Activated T-helper 17 cell treated with anti-CD3 and anti-CD28 coated beads, Interleukin-2, amount 50 U/mL, for 72 hours (primary cell): Measurements from ENCODE around the gene POGLUT3. TPM values are rescaled to one million over a fixed set of nuclear protein-coding genes. Genes with fewer than 3 reads are reported as not detected.
A peak's percentile ranks its signal among the peaks of the same experiment; 100 is the strongest.

Experiments used
- ATAC-seq: fragments of 150-1000 bp; cut with Tn5 transposase; replicated peaks from 2 replicates; pipeline ENCODE4 v1.10.0; 2021; ENCODE audit warnings: mild to moderate bottlenecking, moderate library complexity
- H3K27ac Mint-ChIP-seq: one replicate; pipeline ENCODE4 v1.8.0; 2022; ENCODE audit warnings: mixed read lengths
- H3K27me3 Mint-ChIP-seq: one replicate; pipeline ENCODE4 v1.8.0; 2022; ENCODE audit warnings: mixed read lengths
- H3K36me3 Mint-ChIP-seq: one replicate; pipeline ENCODE4 v1.8.0; 2022; ENCODE audit warnings: low read depth, mild to moderate bottlenecking, mixed read lengths
- H3K4me1 Mint-ChIP-seq: one replicate; pipeline ENCODE4 v1.8.0; 2022; ENCODE audit warnings: mixed read lengths
- H3K4me3 Mint-ChIP-seq: one replicate; pipeline ENCODE4 v1.8.0; 2022; ENCODE audit warnings: mild to moderate bottlenecking, mixed read lengths
- H3K9me3 Mint-ChIP-seq: one replicate; pipeline ENCODE4 v1.8.0; 2022; ENCODE audit warnings: mixed read lengths
- total RNA-seq, 2 donors: library from RNA; stranded (reverse); gene quantifications; one replicate each; pipeline ENCODE4 v1.2.3, GENCODE V29; 2022

Gene POGLUT3
- total RNA-seq, 2 donors from 2014 or later, result 9.6 to 9.7 TPM

GRCh38 chr11:108486828-108487227 lies 11.4 kb downstream of the POGLUT3 start:
- Mint-ChIP-seq H3K9me3 (no peaks in the 10 kb centered on the region), H3K4me3 (no peak overlapping the region), H3K36me3 (peaks cover 68% of the 10 kb centered on the region), H3K4me1 (no peaks in the 10 kb centered on the region), H3K27me3 (no peaks in the 10 kb centered on the region), H3K27ac (peak overlapping the region; percentile 13)
- ATAC-seq, result no peak

GRCh38 chr11:108486331-108486730 lies 11.9 kb downstream of the POGLUT3 start:
- ATAC-seq, result no peak
- Mint-ChIP-seq H3K27me3 (no peaks in the 10 kb centered on the region), H3K27ac (peak overlapping the region; percentile 13), H3K4me1 (no peaks in the 10 kb centered on the region), H3K4me3 (no peak overlapping the region), H3K9me3 (no peaks in the 10 kb centered on the region), H3K36me3 (peaks cover 73% of the 10 kb centered on the region)

GRCh38 chr11:108483163-108483562 lies 15.0 kb downstream of the POGLUT3 start:
- Mint-ChIP-seq H3K9me3 (no peaks in the 10 kb centered on the region), H3K27me3 (no peaks in the 10 kb centered on the region), H3K4me3 (no peak overlapping the region), H3K4me1 (no peaks in the 10 kb centered on the region), H3K27ac (peak overlapping the region; percentile 28), H3K36me3 (peaks cover 68% of the 10 kb centered on the region)
- ATAC-seq, result no peak

DNA sequence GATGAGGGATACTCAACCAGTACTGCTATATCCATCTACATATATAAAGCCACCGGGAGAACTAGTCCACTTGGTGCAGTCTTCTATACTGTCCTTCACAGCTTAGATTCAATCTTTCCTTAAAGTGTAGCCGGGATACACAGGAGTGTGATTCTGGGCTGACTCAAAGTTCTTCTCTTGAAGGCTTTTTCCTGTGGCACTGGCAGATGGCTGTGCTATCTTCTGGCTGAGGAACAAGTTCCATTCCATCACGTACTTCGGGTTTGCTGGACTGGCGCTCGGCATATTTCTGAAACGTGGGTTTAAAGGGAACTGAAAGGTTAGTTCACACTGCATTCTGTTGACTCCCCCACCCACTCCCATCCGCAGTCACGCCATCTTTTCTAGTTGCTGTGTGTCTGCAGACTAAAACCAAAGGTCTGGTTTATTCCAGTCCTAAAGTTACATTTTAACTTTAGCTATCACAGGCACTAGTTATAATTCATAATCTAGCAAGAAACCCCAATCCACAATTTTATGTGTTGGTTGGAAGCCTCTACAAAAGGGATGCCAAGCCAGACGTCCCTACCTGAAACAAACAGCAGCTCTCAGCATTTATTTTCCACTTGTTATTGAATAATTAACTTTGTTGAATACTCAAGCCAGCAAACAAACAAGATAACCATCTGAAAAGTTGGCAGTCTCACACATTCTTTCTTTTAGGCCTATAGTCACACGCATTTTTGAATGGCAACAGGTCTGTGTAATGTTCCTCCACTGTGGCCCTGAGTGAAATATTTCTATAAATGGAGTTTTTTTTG lies 23.3 kb downstream of the POGLUT3 start:
- no peaks in the 10 kb centered on the region for H3K4me1 Mint-ChIP-seq
- no peaks in the 10 kb centered on the region for H3K27me3 Mint-ChIP-seq
- H3K9me3 Mint-ChIP-seq, result no peaks in the 10 kb centered on the region
- no peak overlapping the region for H3K4me3 Mint-ChIP-seq
- peaks cover 46% of the 10 kb centered on the region for H3K36me3 Mint-ChIP-seq
- no peak for ATAC-seq
- H3K27ac Mint-ChIP-seq, result no peak overlapping the region

DNA sequence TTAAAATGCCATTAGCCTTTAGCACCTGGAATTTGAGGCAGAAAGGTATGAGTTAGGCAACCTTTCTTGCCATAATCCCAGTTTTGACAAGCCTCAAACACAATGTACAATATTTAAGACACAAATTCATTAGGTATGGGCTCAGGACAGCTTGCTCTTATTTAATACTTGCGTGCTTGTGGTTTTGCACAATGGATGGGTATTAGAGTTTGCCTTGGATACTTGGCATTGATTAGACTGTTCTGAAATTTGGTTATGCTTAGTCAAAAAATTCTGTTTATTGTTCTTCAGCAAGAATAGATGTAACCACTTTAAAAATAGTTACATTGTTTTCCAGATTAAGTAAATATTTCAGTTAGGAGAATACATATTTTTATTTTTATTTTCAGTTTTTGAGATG lies 25.5 kb downstream of the POGLUT3 start:
- Mint-ChIP-seq H3K4me3 (no peak overlapping the region), H3K27me3 (no peaks in the 10 kb centered on the region), H3K9me3 (no peaks in the 10 kb centered on the region), H3K4me1 (no peaks in the 10 kb centered on the region), H3K36me3 (peaks cover 33% of the 10 kb centered on the region), H3K27ac (no peak overlapping the region)
- no peak for ATAC-seq

DNA sequence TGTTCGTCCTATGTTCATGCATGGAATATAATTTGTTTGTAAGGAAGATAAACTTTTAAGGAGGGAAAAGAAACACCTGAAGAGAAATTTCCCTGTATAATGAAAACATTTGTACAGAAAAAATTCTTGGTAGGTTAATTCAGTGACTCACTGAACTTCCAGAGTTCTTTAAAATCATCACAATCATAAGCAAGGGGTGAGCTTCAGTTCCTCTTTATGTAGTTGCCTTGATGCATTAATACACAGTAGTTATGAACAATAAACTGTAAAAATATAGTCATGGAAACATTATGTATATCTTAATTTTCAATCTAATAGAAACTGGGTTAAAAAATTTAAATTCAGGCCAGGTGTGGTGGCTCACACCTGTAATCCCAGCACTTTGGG lies 29.7 kb downstream of the POGLUT3 start:
- ATAC-seq, result no peak
- Mint-ChIP-seq H3K36me3 (peaks cover 7% of the 10 kb centered on the region), H3K27ac (no peak overlapping the region), H3K4me3 (peak overlapping the region; percentile 98), H3K4me1 (peaks cover 6% of the 10 kb centered on the region), H3K9me3 (no peaks in the 10 kb centered on the region), H3K27me3 (no peaks in the 10 kb centered on the region)

DNA sequence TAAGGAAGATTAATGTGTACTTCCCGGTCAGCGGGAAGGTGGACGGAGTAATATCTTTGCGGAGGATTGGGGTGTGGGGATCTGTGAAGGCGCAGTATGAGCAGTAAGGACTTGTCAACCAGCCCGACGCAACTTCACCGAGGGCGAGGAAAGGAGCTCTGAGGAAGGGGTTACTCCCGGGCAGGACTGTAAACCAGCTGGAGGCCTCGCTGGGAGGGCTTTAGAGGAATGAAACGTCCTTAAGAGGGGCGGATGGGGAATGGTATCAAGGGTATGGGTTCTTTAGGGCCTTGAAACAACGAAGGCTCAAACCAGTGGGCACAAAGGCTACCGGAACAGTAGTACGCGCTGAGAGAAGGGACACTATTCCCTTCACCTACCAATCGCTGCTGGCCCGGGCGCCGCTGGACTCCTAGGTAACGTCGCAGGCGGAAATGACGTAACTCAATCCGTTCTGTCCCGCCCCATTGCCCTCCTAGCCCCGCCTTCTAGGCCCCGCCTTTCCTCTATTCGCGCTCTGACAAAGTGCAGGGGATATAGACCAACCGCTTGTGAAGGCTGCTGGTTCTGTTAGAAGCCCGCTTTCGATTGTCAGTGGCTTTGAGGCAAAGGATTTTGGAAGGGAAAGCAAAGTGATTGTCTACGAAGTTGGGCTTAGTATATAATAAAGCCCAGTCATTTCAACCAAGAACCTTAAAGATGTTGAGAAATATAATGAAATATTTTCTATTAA lies 30.9 kb downstream of the POGLUT3 start, which contains the start of gene C11orf65:
TSS of gene C11orf65 (minus strand) at position 439 of the 733 bp plus-strand sequence. CDS start 5,970 bp downstream, outside the sequence.
- H3K27ac Mint-ChIP-seq, result peak within 1 kb of the TSS; percentile 100
- peaks cover 6% of the 10 kb centered on the region for H3K4me1 Mint-ChIP-seq
- H3K27me3 Mint-ChIP-seq, result no peaks in the 10 kb centered on the region
- ATAC-seq, result peak; percentile 99
- H3K4me3 Mint-ChIP-seq, result peak within 1 kb of the TSS; percentile 98
- peaks cover 5% of the 10 kb centered on the region for H3K36me3 Mint-ChIP-seq
- H3K9me3 Mint-ChIP-seq, result no peaks in the 10 kb centered on the region

- no peak for ATAC-seq
- Mint-ChIP-seq H3K4me3 (peak overlapping the region; percentile 98), H3K27me3 (no peaks in the 10 kb centered on the region), H3K9me3 (no peaks in the 10 kb centered on the region), H3K4me1 (peaks cover 6% of the 10 kb centered on the region), H3K36me3 (peaks cover 5% of the 10 kb centered on the region), H3K27ac (peak overlapping the region; percentile 100)
Measured at GRCh38 chr11:108466405-108466804, 31.8 kb downstream of the POGLUT3 start.

GRCh38 chr11:108453207-108453835 lies 44.9 kb downstream of the POGLUT3 start:
- no peak for ATAC-seq

More at GRCh38 chr11:108453207-108453835, 44.9 kb downstream of the POGLUT3 start:
- Mint-ChIP-seq H3K9me3 (peaks cover 12% of the 10 kb centered on the region), H3K27ac (no peak overlapping the region), H3K4me1 (no peaks in the 10 kb centered on the region), H3K36me3 (no peaks in the 10 kb centered on the region), H3K4me3 (no peak overlapping the region), H3K27me3 (peaks cover 3% of the 10 kb centered on the region)

Other genes with a start within 250 kb of the POGLUT3 start
- gene C11orf65, start 30.9 kb downstream of the POGLUT3 start, total RNA-seq, result under 1 TPM; 0.78 to 0.95 TPM
- gene EXPH5, start 95.4 kb upstream of the POGLUT3 start, total RNA-seq, result 1 to 10 TPM; 2.4 to 6.0 TPM
- gene DDX10, start 166.7 kb upstream of the POGLUT3 start, total RNA-seq, result 10 to 100 TPM; 25.0 to 45.3 TPM